GM21825 (cell line): ENCODE results near the gene SLC2A4RG.

Experiments used
- ATAC-seq: cut with Tn5 transposase; IDR thresholded peaks from one replicate; pipeline ENCODE4 v1.9.1; 2021; ENCODE audit warnings: mild to moderate bottlenecking, moderate library complexity; ENCODE audit not compliant: unreplicated experiment

SLC2A4RG gene

DNA sequence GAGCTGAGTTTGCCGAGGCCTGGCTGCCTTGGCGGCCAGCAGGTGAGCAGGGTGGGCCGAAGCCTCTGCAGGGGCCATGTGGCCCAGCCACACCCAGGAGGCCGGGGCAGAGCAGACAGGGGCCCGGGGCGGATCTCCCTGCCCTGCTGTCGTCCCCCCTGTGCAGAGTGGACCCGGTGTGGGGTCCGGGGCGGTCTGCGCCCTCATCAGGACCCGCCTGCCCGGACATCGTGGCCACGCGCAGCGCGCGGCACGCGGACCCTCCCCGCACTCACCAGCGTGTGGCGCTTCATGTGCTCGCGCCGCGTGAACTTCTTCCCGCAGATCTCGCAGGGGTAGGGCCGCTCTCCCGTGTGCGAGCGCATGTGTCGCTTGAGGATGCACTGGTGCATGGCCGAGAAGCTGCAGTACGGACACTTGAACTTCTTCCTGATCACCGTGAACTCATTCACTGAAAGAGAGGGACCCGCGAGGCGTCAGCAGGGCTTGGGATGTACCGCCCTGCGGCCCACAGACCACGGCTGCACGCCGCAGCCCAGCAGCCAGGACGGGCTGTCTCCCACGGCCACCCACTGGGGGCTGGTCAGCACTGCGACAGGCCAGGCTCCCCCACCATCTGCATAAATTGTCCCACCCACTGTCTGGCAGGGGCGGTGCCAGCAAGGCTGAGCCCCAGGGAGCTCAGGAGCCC, 13.0 kb downstream of the SLC2A4RG start:
- no peak for ATAC-seq

DNA sequence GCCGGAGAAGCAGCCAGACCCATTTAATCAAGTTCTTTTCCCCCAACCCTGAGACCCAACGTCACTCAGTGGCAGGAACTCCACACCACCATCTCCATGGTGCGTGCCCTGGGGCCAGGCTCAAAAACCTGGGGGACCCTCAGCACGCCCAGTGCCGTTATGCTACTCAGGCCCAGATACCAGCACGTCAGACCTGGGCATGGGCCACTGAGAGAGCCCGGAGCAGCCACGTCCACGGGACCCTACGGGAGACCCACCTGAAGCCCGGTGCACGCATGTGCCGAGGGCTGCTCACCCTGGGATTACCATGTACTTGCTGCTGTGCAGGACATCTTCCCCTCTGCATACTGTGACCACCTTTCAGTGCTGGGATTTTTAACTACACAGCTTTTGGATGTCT, 13.8 kb downstream of the SLC2A4RG start:
- no peak for ATAC-seq

DNA sequence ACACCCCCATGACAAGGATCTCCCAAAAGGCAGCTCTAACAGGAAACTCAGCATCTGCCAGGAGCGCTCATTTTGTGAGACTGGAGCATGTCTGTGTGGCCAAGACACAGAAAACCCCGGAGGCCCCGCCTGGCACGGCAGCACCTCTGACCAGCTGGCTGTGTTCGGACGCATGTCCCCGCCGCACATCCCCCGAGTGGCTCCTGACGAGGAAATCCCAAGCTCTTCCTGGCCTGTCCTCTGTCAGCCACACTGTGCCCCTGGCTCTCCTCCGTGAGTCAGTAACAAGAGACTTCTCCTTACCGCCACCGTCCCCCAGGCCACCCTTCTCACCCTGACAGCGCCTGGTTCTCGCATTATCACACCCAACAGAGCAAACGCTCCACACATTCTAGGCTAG, 14.4 kb downstream of the SLC2A4RG start:
- no peak for ATAC-seq

DNA sequence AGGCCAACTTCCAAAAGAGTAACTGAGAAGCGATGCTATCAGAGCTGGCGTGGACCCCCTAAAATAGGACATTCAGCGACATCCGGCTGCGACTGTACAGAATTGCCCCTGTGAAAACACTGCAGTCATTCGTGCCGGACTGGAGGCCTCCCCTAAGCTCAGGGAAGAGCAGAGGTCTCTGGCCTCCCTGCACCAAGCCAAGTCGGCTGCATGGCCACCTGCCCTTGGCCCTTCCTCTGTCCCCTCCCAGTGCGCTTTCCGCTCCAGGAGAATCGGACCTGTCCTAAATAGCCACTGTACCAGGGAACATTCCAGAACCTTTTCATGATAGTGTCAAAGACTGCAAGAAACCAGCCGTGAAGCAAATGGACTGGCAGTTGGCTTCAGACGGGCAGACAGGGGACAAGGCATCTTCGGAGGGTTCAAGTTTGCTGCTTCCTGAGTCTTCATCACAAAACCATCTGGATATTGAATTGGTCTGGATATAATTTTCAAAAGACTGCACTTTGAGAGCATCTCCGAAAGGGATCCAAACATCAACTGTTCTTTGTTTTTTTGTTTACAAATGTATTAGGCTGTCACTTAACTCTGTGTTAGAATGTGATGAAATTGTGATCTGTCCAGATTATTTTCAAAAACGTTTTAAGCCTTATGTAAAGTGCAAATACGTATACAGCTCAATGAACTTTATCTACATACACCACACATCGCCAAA, 16.5 kb downstream of the SLC2A4RG start:
- ATAC-seq, result no peak

DNA sequence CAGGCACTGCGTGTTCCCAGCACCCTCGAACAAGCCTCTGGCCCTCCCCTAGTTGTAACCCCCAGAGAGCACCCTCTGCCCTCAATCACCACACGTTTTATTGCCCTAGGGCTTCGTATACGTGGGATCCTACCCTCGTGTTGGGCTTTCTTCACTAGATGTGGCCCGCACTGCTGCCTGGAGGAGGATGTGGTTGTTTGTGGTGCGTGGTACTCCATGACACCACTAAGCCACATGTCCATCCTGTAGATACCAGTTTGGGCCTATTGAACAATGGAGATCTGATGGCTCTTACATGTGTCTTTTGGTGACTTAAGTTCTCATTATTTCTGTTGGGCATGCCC, 17.0 kb downstream of the SLC2A4RG start:
- ATAC-seq, result no peak

DNA sequence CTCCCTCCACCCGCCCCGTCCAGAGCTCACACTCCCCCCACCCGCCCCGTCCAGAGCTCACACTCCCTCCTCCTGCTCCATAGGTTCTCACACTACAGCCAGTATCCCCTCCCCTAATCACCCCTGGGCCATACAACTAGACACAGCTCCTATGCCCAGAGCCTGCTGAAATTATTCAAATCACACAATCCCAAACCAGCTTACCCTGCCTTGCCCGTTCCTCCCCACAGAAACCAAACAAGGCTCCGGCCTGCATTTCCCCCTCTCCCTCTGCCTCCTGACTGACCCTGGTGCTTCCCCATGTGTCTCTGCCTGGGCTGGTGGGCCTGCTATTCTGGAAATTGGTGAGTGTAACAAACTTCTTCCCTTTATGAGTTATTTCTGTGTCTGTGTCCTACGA, 18.6 kb downstream of the SLC2A4RG start:
- ATAC-seq, result no peak

DNA sequence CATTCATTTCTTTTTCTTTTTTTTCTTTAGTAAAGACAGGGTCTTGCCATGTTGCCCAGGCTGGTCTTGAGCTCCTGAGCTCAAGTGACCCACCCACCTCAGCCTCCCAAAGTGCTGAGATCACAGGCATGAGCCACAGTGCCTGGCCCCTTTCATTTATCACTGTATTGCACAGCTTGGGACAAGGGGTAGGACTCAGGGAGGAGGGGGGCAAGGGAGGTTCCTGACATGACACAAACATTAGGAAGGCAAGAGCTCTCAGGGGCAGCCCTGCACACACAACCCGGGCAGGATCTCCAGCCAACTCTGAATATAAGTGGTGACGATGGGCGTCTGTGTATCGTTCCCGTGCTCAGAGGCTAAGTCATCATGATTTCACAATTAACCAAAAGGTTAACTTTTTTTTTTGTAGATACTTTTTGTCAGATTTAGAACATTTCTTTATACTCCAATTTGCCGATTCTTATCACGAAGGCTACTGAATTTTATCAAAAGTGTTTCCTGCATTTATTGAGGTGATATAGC, 19.9 kb downstream of the SLC2A4RG start:
- ATAC-seq, result no peak

DNA sequence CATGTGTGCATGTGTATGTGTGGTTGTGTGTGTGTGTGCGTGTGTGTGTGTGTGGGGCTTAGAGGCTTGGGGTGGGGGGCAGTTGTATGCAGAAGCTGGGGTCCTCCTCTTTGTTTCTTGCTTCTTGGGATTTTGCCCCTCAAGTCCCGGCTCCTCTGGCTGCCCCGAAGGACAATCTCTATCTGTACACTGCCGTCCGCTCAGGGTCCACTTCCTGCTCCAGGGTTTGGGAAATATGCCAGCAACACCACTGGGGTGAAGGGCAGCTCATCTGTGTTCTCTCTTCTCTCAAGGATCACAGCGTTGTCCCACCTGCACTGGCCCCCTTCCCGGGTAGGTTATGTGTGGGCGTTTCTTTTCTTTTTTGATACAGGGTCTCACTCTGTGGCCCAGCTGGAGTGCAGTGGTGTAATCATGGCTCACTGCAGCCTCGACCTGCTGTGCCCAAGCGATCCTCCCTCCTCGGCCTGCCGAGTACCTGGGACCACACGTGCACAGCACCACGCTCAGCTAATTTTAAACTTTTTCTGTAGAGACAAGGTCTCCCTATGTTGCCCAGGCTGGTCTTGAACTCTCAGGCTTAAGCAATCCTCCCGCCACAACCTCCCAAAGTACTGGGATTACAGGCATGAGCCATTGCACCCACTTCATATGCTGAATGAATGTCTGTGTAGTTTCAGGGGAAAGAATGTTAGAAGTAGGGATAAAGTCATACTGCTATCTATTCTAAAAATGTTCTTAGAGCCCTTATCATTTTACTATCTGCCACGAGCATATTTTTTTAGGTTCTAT, 25.7 kb downstream of the SLC2A4RG start:
- ATAC-seq, result no peak

DNA sequence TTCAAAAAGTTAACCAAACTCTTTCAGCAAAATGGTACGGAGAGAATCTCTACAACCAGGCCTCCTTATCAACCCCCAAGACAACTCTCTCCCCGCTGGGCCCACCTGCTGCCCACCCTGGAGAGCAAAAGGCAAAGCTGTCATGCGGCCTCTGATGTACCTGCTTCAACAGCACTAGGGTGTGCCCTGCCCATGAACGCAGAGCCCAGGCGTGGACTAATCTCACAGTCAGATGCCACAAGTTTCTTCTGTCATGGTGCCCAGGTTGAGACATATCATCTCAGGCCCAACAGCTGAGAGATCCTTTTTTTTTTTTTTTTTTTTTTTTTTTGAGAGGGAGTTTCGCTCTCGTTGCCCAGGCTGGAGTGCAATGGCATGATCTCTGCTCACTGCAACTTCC, 26.3 kb downstream of the SLC2A4RG start:
- no peak for ATAC-seq

DNA sequence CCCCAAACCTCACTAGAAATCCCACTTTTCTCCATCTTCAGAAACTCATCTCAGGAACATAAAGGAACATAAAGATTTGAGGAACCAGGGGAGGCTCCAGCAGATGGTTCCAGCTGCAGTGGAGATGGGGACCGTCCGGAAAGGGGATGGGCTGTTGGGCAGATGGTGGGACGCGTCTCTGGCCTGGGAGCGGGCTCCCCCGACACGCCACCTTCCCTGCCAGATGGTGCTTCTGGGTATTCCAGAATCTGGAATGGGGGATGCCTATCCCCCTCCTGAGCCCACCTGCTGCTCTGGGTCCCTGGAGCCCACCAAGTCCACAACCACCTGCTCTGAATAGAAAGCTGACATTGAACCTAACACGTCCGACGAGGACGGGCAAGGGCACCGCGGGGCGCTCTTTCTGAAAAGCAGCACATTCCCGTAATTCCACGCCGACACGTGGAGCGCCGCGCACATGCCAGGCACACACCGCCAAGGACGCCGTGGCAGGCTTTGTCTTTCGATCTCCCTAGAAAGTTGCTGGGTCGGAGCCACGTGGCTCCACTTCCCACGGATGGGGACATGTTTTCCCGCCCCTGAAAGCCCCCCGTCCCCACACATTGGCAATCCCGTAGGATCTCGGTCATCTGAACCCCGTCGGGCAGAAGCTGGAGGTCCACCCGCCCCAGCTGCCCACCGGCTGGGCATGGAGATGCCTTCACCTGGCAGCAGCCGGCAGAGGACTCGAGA, 27.3 kb downstream of the SLC2A4RG start:
- no peak for ATAC-seq

DNA sequence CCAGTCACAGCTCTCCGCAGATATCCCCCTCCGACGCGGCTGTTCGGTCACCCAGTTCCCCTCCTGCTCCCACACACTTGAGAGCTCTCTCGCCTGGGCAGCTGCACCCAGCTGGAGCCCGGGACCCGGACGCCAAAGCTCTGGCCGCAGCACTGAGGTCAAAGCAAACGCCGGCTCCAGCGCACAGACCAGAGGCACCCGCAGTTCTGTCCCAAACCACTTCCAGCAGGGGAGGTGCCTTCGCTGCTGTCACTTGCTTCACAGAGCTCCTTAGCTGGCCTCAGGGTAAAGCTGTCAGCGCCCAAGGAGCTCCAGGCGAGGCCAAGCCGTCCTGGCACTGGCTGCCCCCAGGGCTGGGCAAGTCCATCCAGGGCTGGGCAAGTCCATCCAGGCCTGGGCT, 27.9 kb downstream of the SLC2A4RG start:
- ATAC-seq, result no peak

DNA sequence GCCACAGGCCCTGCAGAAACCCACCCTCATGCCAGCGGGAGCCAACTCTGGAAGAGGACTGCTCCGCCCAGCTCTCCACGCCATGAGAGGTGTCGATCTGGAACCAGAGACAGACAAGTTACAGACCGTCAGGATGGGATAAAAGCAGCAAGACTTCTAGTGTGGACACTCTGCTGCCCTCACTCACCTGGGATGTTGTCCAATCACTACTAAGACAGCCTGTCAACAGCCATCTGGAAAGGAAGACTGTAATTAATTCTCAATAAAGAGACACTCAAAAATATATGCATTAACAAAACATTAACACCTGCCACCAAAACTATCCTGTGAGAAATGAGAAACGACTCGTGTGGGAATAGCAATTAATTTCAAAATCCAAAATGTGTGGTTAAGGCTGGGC, 28.3 kb downstream of the SLC2A4RG start:
- no peak for ATAC-seq

DNA sequence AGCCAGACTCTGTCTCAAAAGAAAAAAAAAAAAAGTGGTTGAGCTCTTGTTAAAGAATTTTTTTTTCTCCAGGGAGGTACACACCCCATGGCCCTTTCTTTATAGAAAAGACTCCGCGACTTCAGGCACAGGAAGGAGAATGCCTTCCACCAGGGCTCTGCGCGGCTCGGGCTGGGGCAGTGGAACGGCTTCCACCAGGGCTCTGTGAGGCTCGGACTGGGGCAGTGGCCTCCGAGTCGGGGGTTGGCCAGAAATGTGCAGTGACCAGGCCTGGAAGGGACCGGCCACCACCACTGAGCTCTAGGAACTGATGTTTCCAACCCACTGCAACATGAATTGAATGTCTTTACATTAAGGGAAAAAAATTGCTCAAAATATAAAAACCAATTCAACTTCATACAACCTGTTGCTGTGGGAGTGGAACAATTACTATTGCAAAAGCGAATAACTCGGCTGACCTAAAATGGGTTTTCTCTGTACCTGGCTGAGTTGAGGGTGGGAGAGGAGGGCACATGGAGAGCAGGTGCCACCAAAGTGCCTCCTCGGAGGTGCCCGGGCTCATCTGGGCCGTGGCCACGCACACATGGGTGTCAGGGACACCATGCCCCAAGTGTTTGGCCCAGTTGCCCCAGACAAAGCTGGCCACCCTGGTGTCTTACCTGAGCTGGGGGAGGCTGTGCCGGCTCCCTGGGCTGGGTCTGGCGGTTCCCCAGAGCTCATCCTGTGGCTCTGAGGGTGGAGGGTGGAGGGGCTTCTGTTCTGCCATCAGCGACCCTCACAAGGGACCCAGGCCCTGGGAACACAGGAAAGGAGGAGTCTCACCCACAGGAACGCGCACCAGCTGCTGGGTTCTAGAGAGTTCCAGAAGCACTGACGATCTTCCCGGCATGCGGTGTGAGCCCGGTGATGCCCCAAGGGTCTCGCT, 29.3 kb downstream of the SLC2A4RG start:
- no peak for ATAC-seq

DNA sequence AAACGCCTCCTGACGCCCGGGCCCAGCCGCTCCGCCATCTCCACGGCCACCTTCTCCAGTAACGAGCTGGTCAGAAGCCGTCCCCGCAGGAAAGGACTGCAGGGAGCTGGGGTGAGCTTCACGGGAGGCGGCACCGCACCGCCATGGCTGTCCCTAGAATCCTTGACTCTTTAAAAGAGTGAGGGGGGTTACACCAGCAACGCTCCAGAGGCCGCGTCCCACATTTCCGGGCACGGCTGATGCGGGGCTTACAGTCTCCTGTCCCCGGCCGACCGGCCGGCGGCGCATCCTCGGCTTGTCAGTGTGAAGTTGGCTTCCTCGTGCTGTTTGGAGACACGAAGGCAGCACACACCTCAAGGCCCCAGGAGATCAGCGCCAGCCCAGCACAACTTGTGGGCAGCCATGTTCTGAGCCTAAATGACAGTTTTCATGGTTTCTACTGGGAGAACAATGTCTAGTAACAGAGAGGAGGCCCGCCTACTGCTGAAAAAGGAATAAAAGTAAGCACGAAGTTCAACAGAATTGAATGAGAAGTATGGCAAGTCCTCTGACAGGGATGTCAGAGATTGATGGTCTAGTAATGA, 30.4 kb downstream of the SLC2A4RG start:
- ATAC-seq, result no peak

DNA sequence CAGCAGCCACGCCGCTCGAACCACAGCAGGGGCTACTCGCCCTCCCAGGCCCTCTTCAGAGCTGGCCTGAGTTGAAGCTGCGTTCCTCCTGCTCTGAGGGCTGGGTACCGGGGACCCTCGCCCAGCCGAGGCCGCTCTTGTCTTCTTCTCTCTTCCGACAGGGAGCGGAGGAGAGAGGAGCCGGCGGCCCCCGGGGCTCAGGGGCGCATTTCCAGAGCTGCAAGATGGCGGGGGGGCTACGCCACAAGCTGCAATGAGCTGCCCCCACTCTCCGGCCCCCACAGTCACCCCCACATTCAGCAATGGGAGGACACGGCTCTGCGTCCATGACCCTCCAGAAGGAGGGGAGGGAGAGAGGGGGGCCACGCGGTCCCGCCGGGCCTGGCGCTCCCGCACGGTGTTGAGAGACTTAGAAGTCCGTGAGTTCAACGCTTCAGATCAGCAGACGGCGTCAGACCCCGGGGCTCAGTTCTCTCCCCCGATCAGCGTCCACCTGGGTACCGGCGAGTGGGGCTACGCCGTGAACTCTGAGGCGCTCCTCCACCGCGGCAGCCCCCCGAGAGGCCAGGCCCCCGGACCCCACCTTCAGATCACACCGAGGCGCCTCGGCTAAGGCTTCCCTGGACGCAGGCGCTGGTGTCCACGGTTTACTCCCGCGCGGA, 31.6 kb downstream of the SLC2A4RG start:
- ATAC-seq, result no peak

DNA sequence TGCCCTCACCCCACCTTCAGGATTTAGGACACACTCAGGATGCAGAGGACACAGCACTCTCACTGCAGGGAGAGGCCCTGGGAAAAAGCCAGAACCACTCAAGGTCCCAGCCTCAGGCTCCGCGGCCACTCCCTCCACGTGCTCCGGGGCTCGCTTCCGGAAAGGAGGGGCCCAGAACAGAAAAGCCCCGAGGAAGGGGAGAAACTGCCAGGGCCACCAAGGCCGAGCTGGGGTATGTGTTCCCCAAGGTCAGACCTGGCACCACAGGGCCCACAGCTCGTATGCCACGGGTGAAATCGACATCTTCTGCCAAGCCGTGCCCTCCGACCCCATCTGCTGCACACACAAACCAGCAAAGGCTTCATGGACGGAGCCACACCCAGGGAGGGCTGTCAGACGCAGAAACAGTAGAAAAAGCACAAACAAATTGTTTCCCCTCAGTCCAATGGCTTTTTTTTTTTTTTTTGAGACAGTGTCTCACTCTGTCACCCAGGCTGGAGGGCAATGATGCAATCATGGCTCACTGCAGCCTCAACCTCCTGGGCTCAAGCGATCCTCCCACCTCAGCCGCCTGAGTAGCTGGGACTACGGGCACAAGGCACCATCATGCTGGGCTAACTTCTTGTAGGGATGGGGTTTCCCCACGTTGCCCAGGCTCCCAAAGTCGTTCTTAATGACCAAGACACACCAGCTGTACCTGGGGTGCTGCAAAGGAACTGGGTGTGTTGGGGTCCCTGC, 33.4 kb downstream of the SLC2A4RG start:
- ATAC-seq, result no peak

DNA sequence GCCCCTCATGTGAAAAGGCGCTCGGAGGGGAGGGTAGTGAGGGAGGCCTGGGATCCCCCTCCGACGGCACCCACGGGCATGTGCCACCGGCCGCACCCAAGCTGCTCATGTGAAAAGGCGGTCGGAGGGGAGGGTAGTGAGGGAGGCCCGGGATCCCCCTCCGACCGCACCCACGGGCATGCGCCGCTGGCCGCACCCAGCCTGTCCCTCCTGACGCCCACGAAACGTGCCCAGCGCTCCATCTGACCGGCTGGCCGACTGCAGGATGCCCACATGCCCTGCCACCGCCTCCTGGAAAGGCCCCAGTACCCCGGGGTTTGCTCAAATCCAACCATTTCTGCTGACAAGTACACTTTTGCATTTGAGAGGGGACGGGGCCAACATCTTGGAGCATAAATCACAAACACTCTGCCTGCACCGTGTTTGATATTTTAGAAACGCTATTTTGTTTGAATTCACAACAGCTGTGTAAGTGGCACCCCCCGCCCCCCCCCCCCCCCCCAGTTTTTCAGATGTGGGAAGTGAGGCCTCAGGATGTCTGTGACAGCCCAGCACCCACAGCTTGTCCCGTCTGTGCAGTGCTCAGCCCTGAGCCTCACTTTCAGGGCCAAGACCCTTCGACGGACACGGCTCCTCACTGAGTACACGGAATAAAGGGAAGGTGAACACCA, 34.1 kb downstream of the SLC2A4RG start:
- no peak for ATAC-seq

DNA sequence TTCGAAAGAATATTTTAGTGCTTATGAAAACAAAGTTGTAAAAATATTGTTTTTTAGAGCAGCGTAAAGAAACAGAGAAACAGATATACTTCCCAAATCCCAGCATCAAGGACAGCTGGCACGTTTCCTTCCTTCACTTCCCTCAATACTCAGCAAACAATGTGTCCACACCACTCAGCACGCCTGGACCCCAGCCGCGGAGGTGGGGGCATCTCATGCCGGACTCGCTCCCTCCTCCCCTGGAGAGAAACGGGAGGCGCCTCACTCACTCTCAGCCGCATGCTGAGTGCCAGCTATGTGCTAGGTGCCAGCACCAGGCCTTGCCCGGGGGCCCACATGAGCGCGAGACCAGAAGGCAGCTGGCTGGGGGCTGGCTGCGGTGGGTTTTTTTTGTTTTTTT, 34.7 kb downstream of the SLC2A4RG start:
- ATAC-seq, result no peak
